GM04503 (cell line): Measurements from ENCODE around the gene ZNF598.
A peak's percentile ranks its signal among the peaks of the same experiment; 100 is the strongest.
"Not testable (repeated sequence)": the region's sequence is repeated elsewhere in the genome, so short reads cannot be mapped to it uniquely, and the experiment has no call there.

Source experiments
- DNase-seq: peaks from one replicate; pipeline ENCODE4 v3.0.0-alpha.2; 2012; ENCODE audit warnings: low read depth

ZNF598 gene

DNA sequence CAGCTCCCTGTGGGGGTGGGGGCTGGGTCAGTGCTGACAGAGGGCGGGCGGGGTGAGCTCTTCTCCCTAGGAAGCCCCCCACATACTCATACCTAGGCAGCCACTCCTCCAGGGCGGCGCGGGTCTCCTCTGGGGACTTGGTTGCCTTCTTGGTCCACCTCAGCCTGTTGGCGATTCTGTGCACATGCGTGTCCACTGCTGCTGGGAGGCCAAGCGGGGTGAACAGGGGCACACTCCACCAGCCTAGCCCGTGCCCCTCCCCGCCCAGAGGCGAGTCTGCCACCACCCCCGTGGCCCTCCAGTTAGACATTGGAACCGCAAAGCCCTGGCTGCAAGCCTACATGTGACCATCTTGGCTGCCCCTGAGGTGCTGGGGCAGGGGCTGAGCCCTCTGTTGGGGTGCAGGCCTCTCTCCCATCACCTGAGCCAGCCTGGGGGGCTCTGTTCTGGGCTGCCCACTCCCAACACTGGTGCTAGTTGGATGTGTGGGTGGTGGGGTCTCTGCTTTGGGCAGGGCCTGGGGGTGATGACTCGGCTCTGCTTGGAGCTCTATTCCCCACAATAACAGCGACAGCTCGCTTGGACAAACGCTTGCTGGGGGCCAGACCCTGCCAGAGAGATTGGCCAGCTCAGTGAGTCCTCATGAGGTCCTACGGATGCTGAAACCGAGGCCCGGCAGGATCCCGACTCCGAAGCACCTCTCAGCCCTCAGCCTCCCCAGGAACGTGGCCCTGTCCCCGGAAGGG lies 30.6 kb upstream of the ZNF598 start:
- DNase-seq, result no peak

DNA sequence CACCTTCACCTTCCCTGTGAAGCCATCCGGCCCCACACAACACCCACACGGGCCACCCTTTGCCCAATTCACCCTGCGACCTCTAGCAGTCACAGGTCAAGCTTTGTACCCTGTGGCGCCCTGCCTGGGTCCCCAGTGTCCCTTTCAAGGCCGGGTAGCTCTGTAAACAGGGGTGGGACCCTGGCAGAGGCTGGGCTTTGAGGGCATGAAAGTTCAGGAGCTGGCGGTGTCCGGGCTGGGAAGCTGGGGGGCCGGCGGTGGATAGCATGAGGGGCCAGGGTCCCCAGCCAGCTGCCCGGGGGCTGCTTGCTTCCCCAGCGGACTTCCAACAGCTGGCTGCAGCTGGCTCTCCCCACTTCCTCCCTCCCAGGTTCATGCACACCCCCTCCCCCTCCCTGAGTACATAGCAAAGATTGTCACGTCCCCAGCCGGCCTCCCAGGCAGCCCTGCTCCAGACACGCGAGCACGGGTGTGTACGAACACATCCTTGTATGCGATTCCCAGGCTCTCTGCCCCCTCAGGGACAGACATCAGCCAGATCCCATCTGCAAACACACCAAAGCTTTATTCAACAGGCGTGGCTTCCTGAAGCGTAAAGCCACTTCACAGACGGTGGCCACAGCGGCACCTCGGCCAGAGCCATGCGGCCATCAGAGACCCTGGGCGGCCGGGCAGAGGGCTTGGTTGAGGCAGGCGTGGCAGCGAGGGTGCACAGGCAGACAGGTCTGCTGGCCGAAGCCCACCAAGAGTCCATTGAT lies 29.8 kb upstream of the ZNF598 start:
- peak; percentile 69 for DNase-seq

DNA sequence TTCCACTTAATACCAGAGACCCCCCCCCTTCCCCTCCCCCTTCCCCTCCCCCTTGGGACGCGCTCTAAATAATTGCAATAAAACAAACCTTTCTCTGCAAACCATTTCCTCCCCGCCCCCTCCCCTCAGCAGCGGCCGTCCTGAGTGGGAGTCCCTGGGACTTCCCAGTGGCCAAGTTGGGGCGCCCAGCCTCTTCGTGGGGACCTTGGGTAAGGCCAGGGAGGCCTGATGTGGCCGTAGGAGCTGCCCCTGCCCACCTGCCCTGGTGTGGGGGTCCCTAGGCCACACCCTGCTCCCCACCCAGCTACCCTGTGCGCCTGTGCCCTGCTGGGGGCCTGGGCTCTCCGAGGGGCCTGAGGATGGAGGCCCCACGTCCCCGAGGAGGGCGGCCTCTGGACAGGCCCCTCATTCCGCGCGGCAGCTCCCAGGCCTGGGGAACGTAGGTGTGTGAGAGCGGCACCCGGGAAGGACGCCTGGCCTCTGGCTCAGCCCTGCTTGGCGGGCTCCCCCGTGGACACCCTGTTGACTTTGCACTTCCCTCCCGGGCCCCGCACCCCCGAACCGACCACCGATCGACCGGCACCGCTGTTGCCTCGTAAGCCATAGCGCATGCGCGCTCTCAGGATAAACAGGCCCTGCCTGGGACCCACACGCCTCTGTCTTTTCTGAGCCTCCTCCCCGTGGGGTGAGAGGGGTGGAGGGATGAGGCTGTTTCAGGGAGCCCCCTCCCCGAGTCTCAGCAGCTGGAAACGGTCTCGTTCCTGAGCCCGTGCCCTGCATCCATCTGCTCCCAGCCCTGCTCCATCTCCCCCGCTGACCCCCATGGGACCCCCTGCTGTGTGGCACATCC lies 29.0 kb upstream of the ZNF598 start:
- DNase-seq, result no peak

DNA sequence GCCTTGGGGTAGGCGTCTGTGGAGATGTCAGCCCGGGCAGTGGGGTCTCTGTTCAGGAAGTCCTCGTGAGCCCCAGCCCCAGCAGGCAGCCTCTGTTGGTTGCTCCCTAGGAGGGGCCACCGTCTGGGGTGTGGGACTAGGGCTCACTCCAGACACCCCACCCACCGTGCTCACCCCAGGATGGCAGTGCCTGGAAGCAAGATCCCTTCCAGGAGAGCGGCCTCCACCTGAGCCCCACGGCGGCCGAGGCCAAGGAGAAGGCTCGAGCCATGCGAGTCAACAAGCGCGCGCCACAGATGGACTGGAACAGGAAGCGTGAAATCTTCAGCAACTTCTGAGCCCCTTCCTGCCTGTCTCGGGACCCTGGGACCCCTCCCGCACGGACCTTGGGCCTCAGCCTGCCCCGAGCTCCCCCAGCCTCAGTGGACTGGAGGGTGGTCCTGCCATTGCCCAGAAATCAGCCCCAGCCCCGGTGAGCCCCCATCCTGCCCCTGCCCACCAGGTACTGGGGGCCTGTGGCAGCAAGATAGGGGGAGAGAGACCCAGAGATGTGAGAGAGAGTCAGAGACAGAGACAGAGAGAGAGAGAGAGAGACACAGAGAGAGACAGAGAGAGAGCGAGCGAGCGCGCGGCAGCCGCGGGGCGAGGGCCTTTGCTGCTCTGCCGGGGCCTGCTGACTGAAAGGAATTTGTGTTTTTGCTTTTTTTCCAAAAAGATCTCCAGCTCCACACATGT lies 28.2 kb upstream of the ZNF598 start:
- DNase-seq, result no peak

DNA sequence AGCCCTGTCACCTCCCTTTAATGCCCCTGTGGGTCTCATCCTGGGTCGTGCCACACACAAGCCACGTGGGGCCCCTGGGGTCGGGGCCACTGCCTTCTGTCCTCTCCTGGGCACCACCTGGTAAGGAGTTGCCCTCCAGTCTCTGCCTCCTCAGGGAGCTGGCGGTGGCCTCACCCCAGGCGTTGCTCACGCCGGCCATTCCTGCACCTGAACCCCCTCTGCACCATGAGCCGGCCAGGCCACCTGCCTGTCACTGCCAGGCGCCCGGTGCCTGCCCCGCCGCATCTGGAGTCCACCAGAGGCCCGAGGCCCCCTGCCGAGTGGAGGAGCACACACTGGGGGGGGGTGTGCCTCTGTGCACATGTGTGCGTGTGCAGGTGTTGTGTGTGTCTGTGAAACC lies 27.5 kb upstream of the ZNF598 start:
- DNase-seq, result no peak

DNA sequence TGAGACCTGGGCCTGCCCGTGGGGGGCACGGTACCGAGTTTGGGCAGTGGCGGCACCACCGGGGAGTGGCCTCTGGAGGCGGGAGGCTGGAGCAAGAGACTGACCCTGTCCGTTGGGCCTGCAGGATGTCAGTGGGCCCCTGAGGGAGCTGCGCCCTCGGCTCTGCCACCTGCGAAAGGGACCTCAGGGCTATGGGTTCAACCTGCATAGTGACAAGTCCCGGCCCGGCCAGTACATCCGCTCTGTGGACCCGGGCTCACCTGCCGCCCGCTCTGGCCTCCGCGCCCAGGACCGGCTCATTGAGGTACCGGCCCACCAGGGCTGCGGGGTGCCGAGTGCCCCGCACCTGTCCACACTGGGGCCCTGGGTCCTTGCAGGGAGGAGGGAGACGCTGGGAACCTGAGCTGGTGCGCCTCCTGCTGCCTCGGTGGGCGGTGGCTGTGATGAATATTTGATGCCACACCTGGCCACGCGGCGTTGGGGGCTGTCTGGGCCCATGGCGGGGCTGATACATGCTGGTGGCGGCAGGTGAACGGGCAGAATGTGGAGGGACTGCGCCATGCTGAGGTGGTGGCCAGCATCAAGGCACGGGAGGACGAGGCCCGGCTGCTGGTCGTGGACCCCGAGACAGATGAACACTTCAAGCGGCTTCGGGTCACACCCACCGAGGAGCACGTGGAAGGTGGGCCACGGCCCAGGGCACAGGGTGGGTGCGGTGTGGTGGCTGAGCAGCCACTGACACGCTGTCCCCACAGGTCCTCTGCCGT lies 26.8 kb upstream of the ZNF598 start:
- no peak for DNase-seq

DNA sequence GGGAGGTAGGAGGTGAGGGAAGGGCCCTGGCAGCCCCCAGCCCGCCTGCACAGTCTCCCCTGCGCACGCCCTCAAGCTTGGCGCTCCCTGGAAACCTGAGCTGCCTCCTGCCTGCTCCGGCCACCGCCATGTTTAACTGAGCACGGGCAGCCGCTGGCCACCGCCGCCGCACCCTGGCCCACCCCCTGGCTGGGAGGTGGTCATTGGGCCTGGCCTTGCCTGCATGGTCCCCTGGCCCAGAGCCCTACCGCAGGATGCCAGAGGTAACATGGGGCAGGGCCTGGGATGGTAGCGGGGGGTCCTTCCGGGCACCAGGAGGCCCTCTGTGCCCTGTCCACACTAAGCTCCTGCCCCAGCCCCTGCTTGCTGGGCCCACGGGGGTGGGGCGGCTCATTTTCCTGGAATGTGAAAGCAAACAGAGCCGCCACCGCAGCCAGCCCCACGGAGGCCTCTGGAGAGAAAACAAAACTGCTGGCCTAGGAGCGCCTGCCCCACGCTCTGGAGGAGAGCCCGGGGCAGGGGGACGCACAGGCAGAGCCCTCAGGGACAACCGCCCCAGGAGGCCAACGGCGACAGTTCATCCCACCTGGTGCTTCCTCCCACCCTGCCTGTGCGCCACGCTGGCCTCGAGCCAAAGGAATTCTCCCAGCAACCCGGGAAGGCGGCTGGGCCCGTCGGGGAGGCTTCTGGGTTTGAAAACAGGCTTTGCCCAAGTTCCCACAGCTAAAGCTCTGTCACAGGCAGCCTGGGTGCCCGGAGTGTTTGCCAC lies 26.0 kb upstream of the ZNF598 start:
- no peak for DNase-seq

DNA sequence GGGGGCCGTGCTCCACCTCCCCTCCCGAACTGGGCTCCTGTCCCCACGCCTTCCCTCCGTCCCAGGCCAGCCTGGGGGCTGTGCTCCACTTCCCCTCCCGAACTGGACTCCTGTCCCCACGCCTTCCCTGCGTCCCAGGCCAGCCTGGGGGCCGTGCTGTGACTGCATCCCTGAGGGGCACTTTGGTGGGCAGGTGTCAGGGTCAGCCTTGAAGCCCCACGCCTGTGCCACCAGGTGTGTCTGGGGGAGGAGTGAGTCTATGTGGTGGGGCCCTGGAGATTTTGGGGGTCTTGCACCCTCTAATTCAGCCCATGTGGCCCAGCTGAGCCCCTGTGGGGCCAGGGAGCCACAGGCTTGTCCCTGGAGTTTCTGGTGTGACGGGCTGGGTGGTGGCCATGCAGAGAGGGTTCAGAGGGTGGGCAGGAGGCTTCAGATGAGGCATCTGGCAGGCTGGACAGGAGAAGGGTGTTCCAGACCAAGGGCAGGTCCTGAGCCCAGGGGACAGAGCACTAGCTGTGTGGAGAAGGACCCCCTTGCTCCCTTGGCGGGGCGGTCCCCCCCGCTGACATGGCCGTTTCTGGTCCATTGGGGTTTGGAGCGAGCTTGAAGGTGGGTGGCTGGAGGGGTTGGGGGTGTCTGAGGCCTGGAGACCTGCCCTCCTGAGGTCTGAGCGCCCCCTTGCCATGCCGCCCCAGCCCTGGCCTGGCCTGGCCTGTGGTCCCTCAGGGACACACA lies 25.2 kb upstream of the ZNF598 start:
- DNase-seq, result no peak

DNA sequence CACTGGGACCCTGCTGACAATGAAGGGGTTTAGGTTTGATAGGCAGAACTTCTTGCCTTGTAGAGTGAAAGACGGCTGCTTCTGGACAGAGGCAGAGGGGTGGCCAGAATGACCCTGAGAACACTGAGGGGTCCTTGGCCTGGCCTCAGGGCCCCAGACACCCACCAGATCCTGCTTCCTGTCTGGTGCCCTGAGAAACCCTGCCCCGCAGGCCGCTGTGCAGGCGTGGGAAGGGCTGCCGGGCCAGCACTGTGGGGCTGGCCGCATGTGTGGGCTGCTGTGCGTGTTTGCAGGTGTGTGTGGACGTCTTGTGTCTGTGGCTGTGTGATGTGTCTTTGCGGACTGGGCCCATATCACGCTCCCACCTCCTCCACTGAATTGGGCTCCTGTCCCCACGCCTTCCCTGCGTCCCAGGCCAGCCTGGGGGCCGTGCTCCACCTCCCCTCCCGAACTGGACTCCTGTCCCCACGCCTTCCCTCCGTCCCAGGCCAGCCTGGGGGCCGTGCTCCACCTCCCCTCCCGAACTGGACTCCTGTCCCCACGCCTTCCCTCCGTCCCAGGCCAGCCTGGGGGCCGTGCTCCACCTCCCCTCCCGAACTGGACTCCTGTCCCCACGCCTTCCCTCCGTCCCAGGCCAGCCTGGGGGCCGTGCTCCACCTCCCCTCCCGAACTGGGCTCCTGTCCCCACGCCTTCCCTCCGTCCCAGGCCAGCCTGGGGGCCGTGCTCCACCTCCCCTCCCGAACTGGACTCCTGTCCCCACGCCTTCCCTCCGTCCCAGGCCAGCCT lies 24.5 kb upstream of the ZNF598 start:
- not testable (repeated sequence) for DNase-seq

DNA sequence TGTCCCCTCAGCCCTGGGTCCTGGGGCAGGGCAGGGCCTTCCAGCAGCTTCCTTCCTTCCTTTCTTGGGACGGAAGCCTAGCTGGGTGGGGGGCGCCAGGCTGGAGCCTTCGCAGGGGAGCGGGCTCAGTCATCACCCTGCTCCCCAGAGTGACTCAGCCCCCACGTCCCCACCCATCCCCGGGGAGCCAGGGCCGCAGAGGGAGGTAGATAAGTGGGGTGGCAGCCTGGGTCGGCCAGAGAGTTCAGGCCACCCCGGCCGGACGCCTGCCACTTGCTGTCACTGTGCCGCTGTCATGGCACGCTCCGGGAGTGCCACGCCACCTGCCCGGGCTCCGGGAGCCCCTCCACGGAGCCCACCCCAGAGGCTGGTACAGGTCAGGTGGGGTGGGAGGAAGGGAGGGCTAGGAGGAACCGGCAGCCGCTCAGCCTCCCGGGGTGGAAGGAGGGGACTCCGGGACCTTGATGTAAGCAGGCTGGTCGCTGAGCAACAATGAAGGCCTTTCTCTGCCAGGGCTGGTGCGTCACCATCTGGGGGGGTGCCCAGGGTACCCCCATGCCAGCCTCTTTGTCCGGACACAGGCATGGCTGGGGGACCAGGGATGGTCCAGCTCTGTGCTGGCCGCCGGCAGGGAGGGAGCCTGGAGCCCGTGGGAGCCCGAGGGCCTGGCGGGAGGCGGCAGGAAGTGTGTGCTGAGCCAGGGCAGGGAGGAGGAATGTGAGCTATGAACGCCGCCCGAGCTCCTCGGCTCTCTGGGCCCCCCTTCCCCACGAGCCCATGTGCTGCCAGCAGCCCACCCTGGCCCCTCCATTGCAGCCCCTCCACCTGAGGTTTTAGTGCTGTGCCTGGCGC lies 23.7 kb upstream of the ZNF598 start:
- no peak for DNase-seq

DNA sequence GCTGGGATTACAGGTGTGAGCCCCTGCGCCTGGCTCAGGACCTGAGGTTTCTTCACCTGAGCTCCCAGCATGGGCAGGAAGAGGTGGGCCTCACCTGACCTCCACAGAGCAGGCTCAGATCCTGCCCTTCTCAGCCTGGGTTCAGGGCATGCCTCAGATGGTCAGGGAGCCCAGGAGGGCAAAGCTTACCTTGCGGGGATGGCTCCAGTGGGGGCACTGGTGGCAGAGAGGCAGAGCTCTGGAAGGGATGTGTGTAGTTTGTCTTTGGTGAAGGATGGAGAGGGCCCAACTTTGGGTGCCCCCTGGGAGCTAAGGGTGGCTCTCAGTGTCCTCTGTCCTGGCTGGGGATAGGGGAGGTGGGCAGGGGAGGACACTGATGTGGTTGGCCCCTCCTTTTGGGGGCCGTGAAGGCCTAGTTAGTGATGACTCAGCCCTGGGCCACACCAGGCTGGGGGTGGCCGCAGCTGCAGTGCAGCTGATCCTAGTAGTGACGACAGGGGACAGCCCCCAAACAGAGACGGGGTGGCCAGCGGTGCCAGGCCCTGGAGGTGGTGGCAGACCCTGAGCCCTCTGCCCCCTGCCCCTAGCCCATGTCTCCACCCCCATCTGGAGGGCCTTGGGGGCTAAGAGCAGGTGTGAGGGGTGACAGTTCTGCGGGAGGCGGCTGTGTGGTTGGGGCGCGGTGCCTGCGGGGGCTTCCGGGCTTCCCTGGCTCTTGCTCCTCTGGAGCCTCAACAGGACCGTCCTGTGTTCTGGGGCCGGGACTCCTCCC lies 22.9 kb upstream of the ZNF598 start:
- DNase-seq, result no peak

DNA sequence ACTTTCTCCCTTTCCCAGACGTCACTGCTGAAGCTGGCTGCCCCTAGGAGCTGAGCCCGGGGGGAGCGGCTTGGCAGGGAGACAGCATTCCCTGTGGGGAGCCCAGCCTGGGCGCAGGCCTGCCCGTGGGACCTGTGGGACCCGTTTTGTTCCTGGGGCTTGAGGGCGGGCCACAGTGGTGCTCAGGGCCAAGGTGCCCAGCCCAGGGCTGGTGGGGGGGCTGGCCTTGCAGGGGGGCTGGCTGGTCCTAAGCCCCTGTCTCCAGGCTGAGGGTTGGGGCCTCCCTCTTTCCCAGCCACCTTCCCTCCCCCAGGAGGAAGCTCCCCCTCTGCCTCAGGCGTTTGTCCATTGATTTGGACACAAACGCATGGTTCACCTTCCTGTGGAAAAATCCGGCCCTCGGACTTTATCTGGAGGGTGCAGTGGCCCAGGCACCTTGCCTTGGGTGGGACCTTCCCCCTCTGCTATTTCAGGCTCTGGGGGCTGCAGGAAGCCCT lies 21.5 kb upstream of the ZNF598 start:
- DNase-seq, result no peak

DNA sequence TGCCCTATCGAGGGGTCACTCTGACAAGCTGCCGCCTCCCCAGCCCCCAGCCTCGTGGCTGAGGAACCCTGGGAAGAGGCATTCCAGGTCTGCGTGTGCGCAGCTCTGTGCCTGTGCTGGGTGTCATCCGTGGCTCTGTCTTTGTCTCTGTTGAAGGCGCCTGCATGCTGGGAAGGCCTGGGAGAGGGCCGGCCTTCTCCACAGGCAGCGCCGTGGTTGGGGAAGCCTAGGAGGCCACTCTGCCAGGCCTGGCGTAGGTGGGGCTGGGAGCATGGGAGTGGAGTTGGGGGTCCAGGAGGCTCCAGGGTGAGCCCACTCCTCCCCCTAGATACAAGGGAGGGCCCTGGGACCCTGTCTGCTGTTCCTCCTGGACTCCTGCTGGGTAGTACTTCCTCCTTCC lies 20.4 kb upstream of the ZNF598 start:
- no peak for DNase-seq

DNA sequence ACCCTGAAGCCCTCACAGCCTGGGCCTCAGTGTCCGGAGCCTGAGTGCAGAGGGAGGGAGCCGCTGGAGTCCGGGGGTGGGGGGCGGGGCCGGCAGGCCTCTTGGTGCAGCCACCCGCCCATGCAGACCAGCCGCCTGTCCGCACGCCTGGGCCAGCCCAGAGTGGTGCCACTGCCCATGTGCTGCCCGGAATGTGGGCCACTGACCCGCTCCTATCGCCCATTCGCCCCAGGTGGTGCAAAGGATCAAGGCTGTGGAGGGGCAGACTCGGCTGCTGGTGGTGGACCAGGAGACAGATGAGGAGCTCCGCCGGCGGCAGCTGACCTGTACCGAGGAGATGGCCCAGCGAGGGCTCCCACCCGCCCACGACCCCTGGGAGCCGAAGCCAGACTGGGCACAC lies 19.7 kb upstream of the ZNF598 start:
- no peak for DNase-seq

DNA sequence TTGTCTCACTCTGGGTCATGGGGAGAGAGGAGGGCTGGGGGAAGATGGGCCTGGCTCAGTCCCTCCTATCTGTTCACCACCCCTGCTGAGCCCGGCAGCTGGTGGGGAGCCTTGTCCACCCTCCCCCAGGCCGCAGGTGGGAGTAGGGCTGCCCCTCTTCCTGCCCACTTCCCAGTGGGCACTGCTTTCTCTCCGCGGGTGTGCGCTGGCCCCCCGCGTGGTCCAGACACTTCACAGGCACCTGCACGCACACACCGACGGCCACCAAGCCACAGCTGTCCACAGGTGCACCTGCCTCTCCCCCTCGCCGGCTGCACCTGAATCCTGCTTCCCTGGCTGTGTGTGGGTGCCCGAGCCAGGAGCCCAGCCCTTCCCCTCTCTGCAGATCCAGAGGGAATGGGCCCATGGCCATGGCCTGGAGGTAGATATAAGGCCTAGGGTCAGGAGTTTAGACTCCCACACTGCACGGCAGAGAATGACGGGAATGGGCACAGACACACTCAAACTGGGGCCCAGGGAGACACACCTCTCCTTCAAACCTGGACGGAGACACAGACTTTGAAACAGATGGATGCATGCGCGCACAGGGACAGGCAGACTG lies 19.1 kb upstream of the ZNF598 start:
- DNase-seq, result no peak

DNA sequence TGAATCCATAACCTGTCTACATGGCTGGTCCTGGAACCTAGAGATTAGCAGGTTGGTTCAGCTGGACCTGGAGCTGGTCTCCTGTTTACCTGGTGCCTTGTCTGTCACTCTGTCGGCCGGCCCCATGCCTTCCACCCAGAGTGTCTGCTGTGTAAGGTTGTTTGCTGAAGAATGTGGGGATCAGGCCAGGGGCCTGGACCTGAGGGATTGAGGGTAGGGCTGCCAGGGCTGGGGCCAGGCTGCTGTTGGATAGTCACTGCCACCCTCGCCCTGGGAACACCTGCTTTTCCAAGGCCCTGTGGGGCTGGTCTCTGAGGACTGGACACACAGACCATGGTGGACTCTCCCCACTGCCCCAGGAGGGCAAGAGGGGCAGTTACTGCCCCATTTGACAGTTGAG lies 18.5 kb upstream of the ZNF598 start:
- DNase-seq, result no peak
